NCI-H82 (cell line): ENCODE results near the gene PPAT.
"Not testable (repeated sequence)": the region's sequence is repeated elsewhere in the genome, so short reads cannot be mapped to it uniquely, and the experiment has no call there.

Experiments used
- DNase-seq: peaks from one replicate; lab custom pipeline; 2025; lab: John Stamatoyannopoulos, UW

Gene PPAT

DNA sequence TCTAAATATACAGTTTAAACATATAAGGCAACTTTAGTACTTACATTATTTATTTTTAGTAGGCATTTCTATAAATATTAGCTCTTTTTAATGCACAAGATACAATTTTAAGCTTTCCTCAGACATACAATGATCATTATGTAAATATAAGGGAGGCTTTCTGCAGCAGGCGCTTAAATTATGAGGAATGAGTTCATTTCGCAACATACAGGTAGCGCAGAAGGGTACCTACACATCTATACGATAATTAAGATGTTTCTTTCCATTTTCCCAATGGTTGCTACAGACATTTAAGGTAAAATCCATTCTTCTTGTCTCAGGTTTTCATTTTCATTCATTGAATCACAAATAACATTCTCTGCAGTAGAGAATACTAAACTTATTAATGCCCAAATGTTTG, 49.3 kb downstream of the PPAT start:
- DNase-seq = no peak

DNA sequence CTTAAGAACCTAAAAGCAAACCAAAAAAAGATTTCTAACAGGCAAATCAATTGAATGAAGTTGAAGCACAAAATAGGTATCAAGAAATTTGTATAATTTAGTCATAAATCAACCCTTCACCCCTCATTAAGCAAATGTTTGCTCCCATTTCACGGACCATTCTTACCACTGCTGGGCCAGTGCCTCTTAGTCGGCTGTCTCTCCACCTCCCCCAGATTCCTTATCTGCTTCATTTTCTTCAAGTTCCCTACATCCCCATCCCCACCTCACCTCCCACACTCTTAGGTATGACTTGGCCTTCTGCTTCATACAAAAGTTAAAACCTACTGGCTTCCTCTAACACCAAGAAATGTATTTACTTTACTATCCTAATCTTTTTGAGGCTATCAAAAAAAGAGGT, 60.0 kb downstream of the PPAT start:
- DNase-seq = no peak

DNA sequence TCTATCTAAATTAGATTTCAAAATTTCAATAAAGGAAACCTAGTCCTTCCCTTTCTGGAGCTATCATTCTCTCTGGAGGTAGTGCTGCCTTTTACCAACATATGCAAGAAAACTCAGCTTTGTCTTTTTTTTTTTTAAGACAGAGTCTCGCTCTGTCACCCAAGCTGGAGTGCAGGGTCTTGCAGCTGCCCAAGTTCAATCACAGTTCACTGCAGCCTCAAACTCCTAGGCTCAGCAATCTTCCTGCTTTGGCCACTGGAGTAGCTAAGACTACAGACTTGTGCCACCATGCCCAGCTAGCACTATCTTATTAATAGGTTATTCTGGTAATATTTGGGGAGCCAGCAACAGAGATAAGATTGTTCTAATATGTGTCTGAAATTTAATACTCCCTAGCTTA, 60.5 kb downstream of the PPAT start:
- peak; percentile 12 for DNase-seq

DNA sequence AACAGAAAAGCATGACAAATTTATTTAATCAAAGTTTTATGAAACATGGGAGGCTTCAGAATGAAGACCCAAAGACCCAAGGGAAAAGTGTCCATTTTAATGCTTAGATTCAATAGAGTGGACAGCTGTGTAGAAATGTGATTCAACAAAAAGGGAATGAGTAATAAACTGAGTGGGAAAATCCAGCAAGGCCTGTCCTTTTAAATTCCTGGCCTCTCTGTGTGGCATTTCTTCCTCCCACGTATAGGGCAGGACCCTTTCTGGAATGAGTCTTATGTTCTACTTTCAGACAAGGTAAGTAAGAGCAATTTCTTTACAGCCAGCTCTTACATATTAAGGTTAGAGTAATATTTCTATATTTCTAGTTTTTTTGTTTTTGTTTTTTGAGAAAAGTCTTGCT, 62.6 kb downstream of the PPAT start:
- DNase-seq = no peak

DNA sequence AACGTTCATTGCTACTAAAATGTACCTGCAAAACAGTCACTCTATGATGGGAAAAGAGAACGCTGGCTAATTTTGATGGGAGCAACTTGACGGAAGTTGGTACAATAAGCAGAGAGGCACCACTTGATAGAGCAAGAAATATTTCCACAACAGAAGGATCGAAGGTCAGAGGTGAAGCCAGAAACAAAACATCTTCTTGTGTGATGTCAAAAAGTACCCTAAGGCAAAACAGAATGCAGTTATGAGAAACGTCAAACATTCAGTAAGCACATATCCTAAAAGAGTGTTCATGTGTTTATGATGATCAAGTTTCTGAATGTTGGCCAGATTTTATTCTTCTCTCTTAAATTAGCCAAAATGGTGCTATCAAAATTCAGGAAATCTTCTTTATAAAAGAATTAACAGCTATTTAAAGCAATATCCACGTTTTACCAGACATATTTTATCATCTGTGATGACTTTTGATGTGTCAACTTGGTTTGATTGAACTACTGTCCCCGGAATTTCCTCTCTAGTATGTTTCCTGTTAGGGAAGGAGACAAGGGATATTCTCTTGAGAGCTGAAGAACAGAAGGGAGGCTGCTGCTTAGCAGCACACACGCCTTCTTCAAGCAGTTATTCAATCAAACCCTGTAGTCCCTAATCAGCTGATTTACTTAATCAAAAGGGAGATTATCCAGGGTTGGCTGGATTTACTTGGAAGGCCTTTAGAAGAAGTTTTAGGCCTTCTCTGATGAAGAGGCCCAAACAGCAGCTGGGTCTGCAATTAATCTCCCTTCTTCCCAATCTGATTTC, 63.8 kb downstream of the PPAT start:
- DNase-seq = peak; percentile 98

DNA sequence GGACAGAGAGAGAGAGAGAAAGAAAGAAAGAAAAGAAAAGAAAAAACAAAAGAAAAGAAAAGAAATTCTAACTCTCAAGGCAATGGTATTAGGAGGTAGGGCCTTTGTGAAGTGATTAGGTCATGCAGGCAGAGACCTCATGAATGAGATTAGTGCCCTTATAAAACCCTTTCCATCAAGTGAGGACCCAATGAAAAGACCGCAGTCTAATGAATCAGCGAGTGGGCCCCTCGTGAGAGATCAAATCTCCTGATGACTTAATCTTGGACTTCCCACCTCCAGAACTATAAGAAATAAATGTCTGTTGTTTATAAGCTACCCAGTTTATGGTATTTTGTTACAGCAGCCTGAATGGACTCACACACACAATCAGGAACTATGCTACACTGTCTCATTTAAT, 65.0 kb downstream of the PPAT start:
- peak; percentile 89 for DNase-seq

DNA sequence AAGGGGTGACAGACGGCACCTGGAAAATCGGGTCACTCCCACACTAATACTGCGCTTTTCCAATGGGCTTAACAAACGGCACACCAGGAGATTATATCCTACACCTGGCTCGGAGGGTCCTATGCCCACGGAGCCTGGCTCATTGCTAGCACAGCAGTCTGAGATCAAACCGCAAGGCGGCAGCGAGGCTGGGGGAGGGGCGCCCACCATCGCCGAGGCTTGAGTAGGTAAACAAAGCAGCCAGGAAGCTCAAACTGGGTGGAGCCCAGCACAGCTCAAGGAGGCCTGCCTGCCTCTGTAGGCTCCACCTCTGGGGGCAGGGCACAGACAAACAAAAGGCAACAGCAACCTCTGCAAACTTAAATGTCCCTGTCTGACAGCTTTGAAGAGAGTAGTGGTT, 72.4 kb downstream of the PPAT start:
- not testable (repeated sequence) for DNase-seq

DNA sequence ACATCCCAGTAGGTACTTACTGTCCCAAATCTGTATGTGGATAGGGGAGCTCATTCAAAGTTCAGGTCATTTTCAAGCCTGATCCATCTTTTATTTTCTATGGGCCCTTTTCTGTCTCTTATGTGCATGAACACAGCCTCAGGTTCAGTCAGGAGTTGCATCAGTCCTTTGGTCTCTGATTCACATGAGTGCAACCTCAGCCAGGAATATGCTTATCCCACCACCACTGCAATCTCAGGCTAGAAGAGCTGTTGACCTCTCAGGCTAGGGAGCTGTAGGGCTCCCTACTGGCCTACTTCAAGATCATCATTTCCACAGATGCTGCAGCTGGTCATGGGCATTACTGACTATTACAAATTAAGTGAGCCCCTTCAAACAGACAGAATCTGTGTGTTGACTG, 75.3 kb downstream of the PPAT start:
- no peak for DNase-seq

DNA sequence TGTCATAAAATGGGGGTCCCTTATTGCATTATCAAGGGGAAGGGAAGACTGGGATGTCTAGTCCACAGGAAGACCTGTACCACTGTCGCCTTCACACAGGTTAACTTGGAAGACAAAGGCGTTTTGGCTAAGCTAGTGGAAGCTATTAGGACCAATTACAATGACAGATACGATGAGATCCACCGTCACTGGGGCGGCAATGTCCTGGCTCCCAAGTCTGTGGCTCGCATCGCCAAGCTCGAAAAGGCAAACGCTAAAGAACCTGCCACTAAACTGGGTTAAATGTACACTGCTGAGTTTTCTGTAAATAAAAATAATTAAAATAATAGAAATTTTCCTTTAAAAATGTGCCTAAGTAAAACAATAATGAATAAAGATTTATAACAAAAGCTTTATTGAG, 78.8 kb downstream of the PPAT start:
- DNase-seq = no peak

DNA sequence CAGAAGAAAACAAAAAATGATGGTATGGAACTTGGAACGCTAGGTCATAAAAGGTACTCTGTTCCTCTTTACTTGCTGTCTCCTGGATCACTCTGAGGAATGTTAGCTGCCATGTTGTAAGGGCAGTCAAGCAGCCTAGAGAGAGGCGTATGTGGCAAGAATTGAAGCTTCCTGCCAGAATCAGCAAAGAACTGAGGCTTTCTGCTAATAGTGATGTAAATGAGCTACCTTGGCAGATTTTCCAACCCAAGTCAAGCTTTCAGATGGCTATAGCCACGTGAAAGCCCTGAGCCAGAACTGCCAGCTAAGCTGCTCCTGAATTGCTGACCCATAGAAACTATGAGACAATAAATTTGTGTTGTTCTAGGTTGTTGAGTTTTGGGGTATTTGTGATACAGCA, 86.8 kb downstream of the PPAT start:
- no peak for DNase-seq

DNA sequence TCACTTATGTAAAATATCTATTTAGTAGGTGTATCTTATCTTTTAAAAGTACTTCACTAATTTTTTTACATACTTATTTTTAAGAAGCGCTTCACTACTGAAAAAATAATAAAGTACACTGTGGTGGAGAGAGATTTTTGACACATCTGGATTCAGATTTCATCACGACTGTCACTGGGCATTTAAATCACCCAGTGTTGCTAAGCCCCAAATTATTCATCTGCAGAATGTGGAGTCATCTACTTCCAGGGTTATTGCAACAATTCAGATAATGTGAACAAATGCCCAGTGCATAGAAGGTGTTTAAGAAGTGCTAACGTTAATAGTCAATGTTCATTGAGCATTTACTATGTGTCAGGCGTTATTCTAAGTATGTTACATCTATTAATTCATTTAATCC, 90.0 kb downstream of the PPAT start:
- no peak for DNase-seq
